ENCODE results near the gene VMO1. TPM values are rescaled to one million over a fixed set of nuclear protein-coding genes. Genes with fewer than 3 reads are reported as not detected.
"Not testable (repeated sequence)": the region's sequence is repeated elsewhere in the genome, so short reads cannot be mapped to it uniquely, and the experiment has no call there.

Gene VMO1, protein sequence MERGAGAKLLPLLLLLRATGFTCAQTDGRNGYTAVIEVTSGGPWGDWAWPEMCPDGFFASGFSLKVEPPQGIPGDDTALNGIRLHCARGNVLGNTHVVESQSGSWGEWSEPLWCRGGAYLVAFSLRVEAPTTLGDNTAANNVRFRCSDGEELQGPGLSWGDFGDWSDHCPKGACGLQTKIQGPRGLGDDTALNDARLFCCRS
- total RNA-seq = not detected in 2 replicates

DNA sequence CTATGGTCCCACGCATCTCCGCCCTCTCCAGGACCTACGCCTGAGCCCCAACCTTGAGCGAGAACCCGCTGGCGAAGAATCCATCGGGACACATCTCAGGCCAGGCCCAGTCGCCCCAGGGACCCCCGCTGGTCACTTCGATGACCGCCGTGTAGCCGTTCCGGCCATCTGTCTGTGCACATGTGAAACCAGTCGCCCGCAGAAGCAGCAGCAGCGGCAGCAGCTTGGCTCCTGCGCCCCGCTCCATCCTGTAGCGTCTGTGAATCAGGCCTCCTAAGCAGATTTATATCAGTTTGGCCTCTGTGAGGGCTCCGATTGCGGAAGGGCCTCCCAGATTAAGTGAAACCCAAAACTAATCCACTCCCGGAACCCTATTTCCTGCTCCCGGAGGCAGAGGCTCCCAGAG lies at the start of gene VMO1:
Gene VMO1, minus strand, starts transcription at position 259 of the 406 bp plus-strand sequence. Its CDS starts 12 bp downstream, at position 247.
- no peak within 1 kb of the TSS for H3K4me3 ChIP-seq (ENCODE audit: low read depth, low read length)
- H3K27me3 ChIP-seq (ENCODE audit: control insufficient read depth, insufficient read depth, low read length) = peaks cover 55% of the 10 kb centered on the region
- DNase-seq (ENCODE audit: low read depth) = no peak
- no peaks in the 10 kb centered on the region for H3K36me3 ChIP-seq (ENCODE audit: control insufficient read depth, insufficient read depth, low read length)
- TF ChIP-seq, protein P1, sequence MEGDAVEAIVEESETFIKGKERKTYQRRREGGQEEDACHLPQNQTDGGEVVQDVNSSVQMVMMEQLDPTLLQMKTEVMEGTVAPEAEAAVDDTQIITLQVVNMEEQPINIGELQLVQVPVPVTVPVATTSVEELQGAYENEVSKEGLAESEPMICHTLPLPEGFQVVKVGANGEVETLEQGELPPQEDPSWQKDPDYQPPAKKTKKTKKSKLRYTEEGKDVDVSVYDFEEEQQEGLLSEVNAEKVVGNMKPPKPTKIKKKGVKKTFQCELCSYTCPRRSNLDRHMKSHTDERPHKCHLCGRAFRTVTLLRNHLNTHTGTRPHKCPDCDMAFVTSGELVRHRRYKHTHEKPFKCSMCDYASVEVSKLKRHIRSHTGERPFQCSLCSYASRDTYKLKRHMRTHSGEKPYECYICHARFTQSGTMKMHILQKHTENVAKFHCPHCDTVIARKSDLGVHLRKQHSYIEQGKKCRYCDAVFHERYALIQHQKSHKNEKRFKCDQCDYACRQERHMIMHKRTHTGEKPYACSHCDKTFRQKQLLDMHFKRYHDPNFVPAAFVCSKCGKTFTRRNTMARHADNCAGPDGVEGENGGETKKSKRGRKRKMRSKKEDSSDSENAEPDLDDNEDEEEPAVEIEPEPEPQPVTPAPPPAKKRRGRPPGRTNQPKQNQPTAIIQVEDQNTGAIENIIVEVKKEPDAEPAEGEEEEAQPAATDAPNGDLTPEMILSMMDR (IDR thresholded peaks at IDR 0.05; ENCODE audit: insufficient read depth, low read length, poor library complexity, severe bottlenecking) = no peak

GRCh38 chr17:4834681-4835020 lies 48.5 kb upstream of the VMO1 start:
- Histone ChIP-seq H3K4me3 (ENCODE audit: low read depth, low read length) (peak overlapping the region; percentile 96), H3K36me3 (ENCODE audit: control insufficient read depth, insufficient read depth, low read length) (no peaks in the 10 kb centered on the region), H3K27me3 (ENCODE audit: control insufficient read depth, insufficient read depth, low read length) (no peaks in the 10 kb centered on the region)
- TF ChIP-seq, protein P1 (IDR thresholded peaks at IDR 0.05; ENCODE audit: insufficient read depth, low read length, poor library complexity, severe bottlenecking) = no peak
- no peak for DNase-seq (ENCODE audit: low read depth)

- Histone ChIP-seq H3K4me3 (ENCODE audit: low read depth, low read length) (peak overlapping the region; percentile 96), H3K36me3 (ENCODE audit: control insufficient read depth, insufficient read depth, low read length) (no peaks in the 10 kb centered on the region), H3K27me3 (ENCODE audit: control insufficient read depth, insufficient read depth, low read length) (no peaks in the 10 kb centered on the region)
- TF ChIP-seq, protein P1 (IDR thresholded peaks at IDR 0.05; ENCODE audit: insufficient read depth, low read length, poor library complexity, severe bottlenecking) = no peak
- no peak for DNase-seq (ENCODE audit: low read depth)
These were observed 47.9 kb upstream of the VMO1 start for GRCh38 chr17:4833941-4834680.

GRCh38 chr17:4833178-4833940 lies 47.2 kb upstream of the VMO1 start, which contains the start of gene MINK1:
TSS of gene MINK1 (plus strand) at chr17:4833340. CDS start at chr17:4833584, 244 bp downstream.
- Histone ChIP-seq H3K4me3 (ENCODE audit: low read depth, low read length) (peak within 1 kb of the TSS; percentile 96), H3K27me3 (ENCODE audit: control insufficient read depth, insufficient read depth, low read length) (no peaks in the 10 kb centered on the region), H3K36me3 (ENCODE audit: control insufficient read depth, insufficient read depth, low read length) (no peaks in the 10 kb centered on the region)
- TF ChIP-seq, protein P1 (IDR thresholded peaks at IDR 0.05; ENCODE audit: insufficient read depth, low read length, poor library complexity, severe bottlenecking) = no peak
- peak; percentile 61 for DNase-seq (ENCODE audit: low read depth)

GRCh38 chr17:4832829-4833177 lies 46.6 kb upstream of the VMO1 start:
- H3K4me3 ChIP-seq (ENCODE audit: low read depth, low read length) = peak overlapping the region; percentile 96
- not testable (repeated sequence) for H3K27me3 ChIP-seq (ENCODE audit: control insufficient read depth, insufficient read depth, low read length); H3K36me3 ChIP-seq (ENCODE audit: control insufficient read depth, insufficient read depth, low read length); DNase-seq (ENCODE audit: low read depth)

DNA sequence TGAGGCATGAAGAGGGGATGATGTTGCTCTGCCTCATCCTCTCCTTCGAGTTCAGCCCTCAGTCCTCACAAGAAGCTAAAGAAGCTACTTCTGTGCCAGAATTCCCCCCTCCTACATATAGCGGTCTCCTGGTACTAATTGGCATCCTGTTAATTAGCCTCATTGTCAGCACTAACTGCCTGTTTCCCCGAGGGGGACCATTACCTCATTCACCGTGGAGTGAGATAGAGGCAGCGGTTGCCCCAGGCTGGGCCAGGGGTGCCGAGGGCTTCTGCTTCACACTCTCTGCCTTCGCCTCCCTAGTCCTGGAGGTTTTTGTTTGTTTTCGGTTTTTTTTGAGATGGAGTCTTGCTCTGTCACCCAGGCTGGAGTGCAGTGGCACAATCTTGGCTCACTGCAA lies 41.2 kb upstream of the VMO1 start:
- H3K27me3 ChIP-seq (ENCODE audit: control insufficient read depth, insufficient read depth, low read length) = no peaks in the 10 kb centered on the region
- no peak for DNase-seq (ENCODE audit: low read depth)
- H3K36me3 ChIP-seq (ENCODE audit: control insufficient read depth, insufficient read depth, low read length) = no peaks in the 10 kb centered on the region
- H3K4me3 ChIP-seq (ENCODE audit: low read depth, low read length) = no peak overlapping the region
- TF ChIP-seq, protein P1 (IDR thresholded peaks at IDR 0.05; ENCODE audit: insufficient read depth, low read length, poor library complexity, severe bottlenecking) = no peak

All from kidney epithelial cell (primary cell).